ENCODE results near the gene CXCL14. TPM values are rescaled to one million over a fixed set of nuclear protein-coding genes. Genes with fewer than 3 reads are reported as not detected.
A peak's percentile ranks its signal among the peaks of the same experiment; 100 is the strongest.

Gene CXCL14
- total and polyA plus RNA-seq, 2 experiments from 2014 or later: 1.7 TPM; not detected in 1

- Mint-ChIP-seq H3K27me3 (ENCODE audit: insufficient read depth, low read depth, poor library complexity) (peaks cover 7% of the 10 kb centered on the region), H3K36me3 (ENCODE audit: low read depth) (no peaks in the 10 kb centered on the region), H3K4me1 (peaks cover 21% of the 10 kb centered on the region), H3K4me3 (no peak overlapping the region), H3K9me3 (no peaks in the 10 kb centered on the region), H3K27ac (no peak overlapping the region)
- peak; percentile 92 for ATAC-seq
- Histone ChIP-seq H3K27me3 (ENCODE audit: insufficient read depth) (0 out of 2 replicates have a peak, but pooled peaks cover 15% of the 10 kb centered on the region), H3K4me1 (ENCODE audit: insufficient read depth) (peaks cover 24% of the 10 kb centered on the region), H3K27ac (ENCODE audit: low read depth) (no peak overlapping the region), H3K9me2 (ENCODE audit: insufficient read depth) (no peaks in the 10 kb centered on the region), H3K36me3 (ENCODE audit: insufficient read depth) (no peaks in the 10 kb centered on the region), H3K4me2 (peak overlapping the region; percentile 64; the same call in 1 of the 2 replicates), H3K79me2 (replicated peaks; ENCODE audit: insufficient read depth) (no peaks in the 10 kb centered on the region), H4K20me1 (replicated peaks; ENCODE audit: insufficient read depth) (no peaks in the 10 kb centered on the region), H3K4me3 (no peak overlapping the region), H3F3A (replicated peaks; ENCODE audit: low read depth) (no peaks in the 10 kb centered on the region), H2AFZ (peak overlapping the region; percentile 79; the same call in 1 of the 2 replicates)
- peak; percentile 96 for DNase-seq (ENCODE audit: low spot score)
- TF ChIP-seq STAT1 (IDR thresholded peaks at IDR 0.05; ENCODE audit: unreplicated experiment): no peak
- TF ChIP-seq, protein P1, sequence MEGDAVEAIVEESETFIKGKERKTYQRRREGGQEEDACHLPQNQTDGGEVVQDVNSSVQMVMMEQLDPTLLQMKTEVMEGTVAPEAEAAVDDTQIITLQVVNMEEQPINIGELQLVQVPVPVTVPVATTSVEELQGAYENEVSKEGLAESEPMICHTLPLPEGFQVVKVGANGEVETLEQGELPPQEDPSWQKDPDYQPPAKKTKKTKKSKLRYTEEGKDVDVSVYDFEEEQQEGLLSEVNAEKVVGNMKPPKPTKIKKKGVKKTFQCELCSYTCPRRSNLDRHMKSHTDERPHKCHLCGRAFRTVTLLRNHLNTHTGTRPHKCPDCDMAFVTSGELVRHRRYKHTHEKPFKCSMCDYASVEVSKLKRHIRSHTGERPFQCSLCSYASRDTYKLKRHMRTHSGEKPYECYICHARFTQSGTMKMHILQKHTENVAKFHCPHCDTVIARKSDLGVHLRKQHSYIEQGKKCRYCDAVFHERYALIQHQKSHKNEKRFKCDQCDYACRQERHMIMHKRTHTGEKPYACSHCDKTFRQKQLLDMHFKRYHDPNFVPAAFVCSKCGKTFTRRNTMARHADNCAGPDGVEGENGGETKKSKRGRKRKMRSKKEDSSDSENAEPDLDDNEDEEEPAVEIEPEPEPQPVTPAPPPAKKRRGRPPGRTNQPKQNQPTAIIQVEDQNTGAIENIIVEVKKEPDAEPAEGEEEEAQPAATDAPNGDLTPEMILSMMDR (conservative IDR thresholded peaks at IDR 0.05; ENCODE audit: low read depth in 2 of 2): peak; percentile 85 to 98
Measured at GRCh38 chr5:135560858-135561257, 17.9 kb downstream of the CXCL14 start.

- Mint-ChIP-seq H3K27me3 (ENCODE audit: insufficient read depth, low read depth, poor library complexity) (peaks cover 6% of the 10 kb centered on the region), H3K4me1 (peaks cover 6% of the 10 kb centered on the region; the same call in 2 of the 3 replicates), H3K4me3 (no peak overlapping the region), H3K9me3 (no peaks in the 10 kb centered on the region), H3K36me3 (ENCODE audit: low read depth) (no peaks in the 10 kb centered on the region), H3K27ac (no peak overlapping the region)
- Histone ChIP-seq H3K36me3 (ENCODE audit: insufficient read depth) (no peaks in the 10 kb centered on the region), H3K9me2 (ENCODE audit: insufficient read depth) (no peaks in the 10 kb centered on the region), H3K79me2 (replicated peaks; ENCODE audit: insufficient read depth) (no peaks in the 10 kb centered on the region), H4K20me1 (replicated peaks; ENCODE audit: insufficient read depth) (no peaks in the 10 kb centered on the region), H3F3A (replicated peaks; ENCODE audit: low read depth) (no peaks in the 10 kb centered on the region), H3K4me1 (ENCODE audit: insufficient read depth) (peaks cover 11% of the 10 kb centered on the region), H3K4me3 (no peak overlapping the region), H3K4me2 (no peak overlapping the region), H3K27me3 (ENCODE audit: insufficient read depth) (0 out of 2 replicates have a peak, but pooled peaks cover 14% of the 10 kb centered on the region), H2AFZ (peak overlapping the region; percentile 86; the same call in 1 of the 2 replicates), H3K27ac (ENCODE audit: low read depth) (no peak overlapping the region)
- ATAC-seq (peak; percentile 29), DNase-seq (ENCODE audit: low spot score) (peak; percentile 44)
- TF ChIP-seq STAT1 (IDR thresholded peaks at IDR 0.05; ENCODE audit: unreplicated experiment) (no peak), ZNF331 (CRISPR knock-in tag; IDR thresholded peaks at IDR 0.05; ENCODE audit: low read depth) (no peak), CREB1 (CRISPR knock-in tag; IDR thresholded peaks at IDR 0.05; ENCODE audit: low read depth) (no peak), EZH2 (IDR thresholded peaks at IDR 0.05; ENCODE audit: low read depth, unreplicated experiment) (no peak), NANOG (IDR thresholded peaks at IDR 0.05; ENCODE audit: borderline replicate concordance) (no peak), EZH2phosphoT487 (IDR thresholded peaks at IDR 0.05; ENCODE audit: unreplicated experiment) (no peak)
- TF ChIP-seq, protein P1 (conservative IDR thresholded peaks at IDR 0.05; ENCODE audit: low read depth in 2 of 2): no peak
Measured at GRCh38 chr5:135559354-135559753, 19.4 kb downstream of the CXCL14 start.
